ENCODE data around the gene KDM3B. TPM values are rescaled to one million over a fixed set of nuclear protein-coding genes. Genes with fewer than 3 reads are reported as not detected.

Gene KDM3B, protein sequence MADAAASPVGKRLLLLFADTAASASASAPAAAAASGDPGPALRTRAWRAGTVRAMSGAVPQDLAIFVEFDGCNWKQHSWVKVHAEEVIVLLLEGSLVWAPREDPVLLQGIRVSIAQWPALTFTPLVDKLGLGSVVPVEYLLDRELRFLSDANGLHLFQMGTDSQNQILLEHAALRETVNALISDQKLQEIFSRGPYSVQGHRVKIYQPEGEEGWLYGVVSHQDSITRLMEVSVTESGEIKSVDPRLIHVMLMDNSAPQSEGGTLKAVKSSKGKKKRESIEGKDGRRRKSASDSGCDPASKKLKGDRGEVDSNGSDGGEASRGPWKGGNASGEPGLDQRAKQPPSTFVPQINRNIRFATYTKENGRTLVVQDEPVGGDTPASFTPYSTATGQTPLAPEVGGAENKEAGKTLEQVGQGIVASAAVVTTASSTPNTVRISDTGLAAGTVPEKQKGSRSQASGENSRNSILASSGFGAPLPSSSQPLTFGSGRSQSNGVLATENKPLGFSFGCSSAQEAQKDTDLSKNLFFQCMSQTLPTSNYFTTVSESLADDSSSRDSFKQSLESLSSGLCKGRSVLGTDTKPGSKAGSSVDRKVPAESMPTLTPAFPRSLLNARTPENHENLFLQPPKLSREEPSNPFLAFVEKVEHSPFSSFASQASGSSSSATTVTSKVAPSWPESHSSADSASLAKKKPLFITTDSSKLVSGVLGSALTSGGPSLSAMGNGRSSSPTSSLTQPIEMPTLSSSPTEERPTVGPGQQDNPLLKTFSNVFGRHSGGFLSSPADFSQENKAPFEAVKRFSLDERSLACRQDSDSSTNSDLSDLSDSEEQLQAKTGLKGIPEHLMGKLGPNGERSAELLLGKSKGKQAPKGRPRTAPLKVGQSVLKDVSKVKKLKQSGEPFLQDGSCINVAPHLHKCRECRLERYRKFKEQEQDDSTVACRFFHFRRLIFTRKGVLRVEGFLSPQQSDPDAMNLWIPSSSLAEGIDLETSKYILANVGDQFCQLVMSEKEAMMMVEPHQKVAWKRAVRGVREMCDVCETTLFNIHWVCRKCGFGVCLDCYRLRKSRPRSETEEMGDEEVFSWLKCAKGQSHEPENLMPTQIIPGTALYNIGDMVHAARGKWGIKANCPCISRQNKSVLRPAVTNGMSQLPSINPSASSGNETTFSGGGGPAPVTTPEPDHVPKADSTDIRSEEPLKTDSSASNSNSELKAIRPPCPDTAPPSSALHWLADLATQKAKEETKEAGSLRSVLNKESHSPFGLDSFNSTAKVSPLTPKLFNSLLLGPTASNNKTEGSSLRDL (N-terminal part only)
- 86.6 and 90.3 TPM in 2 replicates for total RNA-seq (2014; rRNA removed; shearing (Covaris generic))
- 25.8 TPM in 2 replicates for polyA plus RNA-seq (2016; fragmentation: Nextera tagmentation; extraction: Ambion mirVana)
- long read RNA-seq, partial matches to known transcripts = 8 of 8 reads
- long read RNA-seq, other reads (novel, unspliced or antisense) = 0 of 8 reads

DNA sequence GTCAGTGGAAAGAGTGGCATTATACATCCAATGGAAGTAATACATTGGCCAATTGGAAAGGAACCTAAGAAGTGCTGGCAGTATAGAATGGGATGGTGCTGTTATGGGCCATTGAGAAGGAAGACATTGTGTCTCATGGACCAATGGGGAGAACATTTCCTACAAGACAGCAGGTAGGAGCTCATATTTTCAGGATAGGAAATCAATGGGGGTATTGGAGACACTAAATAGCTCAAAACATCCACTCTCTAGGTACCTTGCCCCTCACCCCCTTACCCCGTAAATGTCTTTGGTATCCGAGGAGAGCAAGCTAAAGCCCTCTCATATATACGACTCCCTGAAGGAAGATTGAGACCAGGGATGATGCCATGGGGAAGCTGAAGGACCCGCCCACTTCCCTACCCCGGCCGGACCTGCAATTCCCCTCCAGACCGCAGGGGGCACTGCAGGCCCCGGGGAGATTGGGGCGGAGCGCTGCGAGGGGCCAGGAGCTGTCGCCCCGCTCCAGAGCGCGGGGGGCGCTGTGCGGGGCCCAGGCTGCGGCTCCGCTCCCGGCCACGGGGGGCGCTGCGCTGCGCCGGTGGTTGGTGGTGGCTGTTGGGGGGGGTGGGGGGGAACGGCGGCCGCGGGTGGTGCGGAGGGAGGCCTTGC lies at the start of gene KDM3B:
KDM3B (plus strand) TSS at position 615 of the 651 bp plus-strand sequence. CDS start 111 bp downstream, outside the sequence.
- peaks cover 12% of the 10 kb centered on the region for H3K27me3 Mint-ChIP-seq (ENCODE audit: insufficient read depth, low read depth, poor library complexity)
- H3K27ac Mint-ChIP-seq = peak within 1 kb of the TSS; percentile 93
- H3K4me2 ChIP-seq = peak within 1 kb of the TSS; percentile 85
- peak within 1 kb of the TSS; percentile 91 for H3K4me3 Mint-ChIP-seq
- peak; percentile 33; the same call in 1 of the 2 replicates for TF ChIP-seq POLR2AphosphoS5 (IDR thresholded peaks at IDR 0.05; ENCODE audit: low read depth)
- peak; percentile 71 for TF ChIP-seq CREB1 (CRISPR knock-in tag; IDR thresholded peaks at IDR 0.05; ENCODE audit: low read depth)
- TF ChIP-seq, protein P1, sequence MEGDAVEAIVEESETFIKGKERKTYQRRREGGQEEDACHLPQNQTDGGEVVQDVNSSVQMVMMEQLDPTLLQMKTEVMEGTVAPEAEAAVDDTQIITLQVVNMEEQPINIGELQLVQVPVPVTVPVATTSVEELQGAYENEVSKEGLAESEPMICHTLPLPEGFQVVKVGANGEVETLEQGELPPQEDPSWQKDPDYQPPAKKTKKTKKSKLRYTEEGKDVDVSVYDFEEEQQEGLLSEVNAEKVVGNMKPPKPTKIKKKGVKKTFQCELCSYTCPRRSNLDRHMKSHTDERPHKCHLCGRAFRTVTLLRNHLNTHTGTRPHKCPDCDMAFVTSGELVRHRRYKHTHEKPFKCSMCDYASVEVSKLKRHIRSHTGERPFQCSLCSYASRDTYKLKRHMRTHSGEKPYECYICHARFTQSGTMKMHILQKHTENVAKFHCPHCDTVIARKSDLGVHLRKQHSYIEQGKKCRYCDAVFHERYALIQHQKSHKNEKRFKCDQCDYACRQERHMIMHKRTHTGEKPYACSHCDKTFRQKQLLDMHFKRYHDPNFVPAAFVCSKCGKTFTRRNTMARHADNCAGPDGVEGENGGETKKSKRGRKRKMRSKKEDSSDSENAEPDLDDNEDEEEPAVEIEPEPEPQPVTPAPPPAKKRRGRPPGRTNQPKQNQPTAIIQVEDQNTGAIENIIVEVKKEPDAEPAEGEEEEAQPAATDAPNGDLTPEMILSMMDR (conservative IDR thresholded peaks at IDR 0.05; ENCODE audit: low read depth in 2 of 2) = peak; percentile 85 to 96
- no peak for TF ChIP-seq EZH2 (IDR thresholded peaks at IDR 0.05; ENCODE audit: low read depth, unreplicated experiment)
- TF ChIP-seq, protein P2, sequence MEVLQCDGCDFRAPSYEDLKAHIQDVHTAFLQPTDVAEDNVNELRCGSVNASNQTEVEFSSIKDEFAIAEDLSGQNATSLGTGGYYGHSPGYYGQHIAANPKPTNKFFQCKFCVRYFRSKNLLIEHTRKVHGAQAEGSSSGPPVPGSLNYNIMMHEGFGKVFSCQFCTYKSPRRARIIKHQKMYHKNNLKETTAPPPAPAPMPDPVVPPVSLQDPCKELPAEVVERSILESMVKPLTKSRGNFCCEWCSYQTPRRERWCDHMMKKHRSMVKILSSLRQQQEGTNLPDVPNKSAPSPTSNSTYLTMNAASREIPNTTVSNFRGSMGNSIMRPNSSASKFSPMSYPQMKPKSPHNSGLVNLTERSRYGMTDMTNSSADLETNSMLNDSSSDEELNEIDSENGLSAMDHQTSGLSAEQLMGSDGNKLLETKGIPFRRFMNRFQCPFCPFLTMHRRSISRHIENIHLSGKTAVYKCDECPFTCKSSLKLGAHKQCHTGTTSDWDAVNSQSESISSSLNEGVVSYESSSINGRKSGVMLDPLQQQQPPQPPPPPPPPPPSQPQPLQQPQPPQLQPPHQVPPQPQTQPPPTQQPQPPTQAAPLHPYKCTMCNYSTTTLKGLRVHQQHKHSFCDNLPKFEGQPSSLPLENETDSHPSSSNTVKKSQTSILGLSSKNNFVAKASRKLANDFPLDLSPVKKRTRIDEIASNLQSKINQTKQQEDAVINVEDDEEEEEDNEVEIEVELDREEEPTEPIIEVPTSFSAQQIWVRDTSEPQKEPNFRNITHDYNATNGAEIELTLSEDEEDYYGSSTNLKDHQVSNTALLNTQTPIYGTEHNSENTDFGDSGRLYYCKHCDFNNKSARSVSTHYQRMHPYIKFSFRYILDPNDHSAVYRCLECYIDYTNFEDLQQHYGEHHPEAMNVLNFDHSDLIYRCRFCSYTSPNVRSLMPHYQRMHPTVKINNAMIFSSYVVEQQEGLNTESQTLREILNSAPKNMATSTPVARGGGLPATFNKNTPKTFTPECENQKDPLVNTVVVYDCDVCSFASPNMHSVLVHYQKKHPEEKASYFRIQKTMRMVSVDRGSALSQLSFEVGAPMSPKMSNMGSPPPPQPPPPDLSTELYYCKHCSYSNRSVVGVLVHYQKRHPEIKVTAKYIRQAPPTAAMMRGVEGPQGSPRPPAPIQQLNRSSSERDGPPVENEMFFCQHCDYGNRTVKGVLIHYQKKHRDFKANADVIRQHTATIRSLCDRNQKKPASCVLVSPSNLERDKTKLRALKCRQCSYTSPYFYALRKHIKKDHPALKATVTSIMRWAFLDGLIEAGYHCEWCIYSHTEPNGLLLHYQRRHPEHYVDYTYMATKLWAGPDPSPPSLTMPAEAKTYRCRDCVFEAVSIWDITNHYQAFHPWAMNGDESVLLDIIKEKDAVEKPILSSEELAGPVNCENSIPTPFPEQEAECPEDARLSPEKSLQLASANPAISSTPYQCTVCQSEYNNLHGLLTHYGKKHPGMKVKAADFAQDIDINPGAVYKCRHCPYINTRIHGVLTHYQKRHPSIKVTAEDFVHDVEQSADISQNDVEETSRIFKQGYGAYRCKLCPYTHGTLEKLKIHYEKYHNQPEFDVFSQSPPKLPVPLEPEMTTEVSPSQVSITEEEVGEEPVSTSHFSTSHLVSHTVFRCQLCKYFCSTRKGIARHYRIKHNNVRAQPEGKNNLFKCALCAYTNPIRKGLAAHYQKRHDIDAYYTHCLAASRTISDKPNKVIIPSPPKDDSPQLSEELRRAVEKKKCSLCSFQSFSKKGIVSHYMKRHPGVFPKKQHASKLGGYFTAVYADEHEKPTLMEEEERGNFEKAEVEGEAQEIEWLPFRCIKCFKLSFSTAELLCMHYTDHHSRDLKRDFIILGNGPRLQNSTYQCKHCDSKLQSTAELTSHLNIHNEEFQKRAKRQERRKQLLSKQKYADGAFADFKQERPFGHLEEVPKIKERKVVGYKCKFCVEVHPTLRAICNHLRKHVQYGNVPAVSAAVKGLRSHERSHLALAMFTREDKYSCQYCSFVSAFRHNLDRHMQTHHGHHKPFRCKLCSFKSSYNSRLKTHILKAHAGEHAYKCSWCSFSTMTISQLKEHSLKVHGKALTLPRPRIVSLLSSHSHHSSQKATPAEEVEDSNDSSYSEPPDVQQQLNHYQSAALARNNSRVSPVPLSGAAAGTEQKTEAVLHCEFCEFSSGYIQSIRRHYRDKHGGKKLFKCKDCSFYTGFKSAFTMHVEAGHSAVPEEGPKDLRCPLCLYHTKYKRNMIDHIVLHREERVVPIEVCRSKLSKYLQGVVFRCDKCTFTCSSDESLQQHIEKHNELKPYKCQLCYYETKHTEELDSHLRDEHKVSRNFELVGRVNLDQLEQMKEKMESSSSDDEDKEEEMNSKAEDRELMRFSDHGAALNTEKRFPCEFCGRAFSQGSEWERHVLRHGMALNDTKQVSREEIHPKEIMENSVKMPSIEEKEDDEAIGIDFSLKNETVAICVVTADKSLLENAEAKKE (CRISPR knock-in tag; IDR thresholded peaks at IDR 0.05) = peak; percentile 48
- TF ChIP-seq NANOG (IDR thresholded peaks at IDR 0.05; ENCODE audit: borderline replicate concordance) = no peak
- TF ChIP-seq, protein P3, sequence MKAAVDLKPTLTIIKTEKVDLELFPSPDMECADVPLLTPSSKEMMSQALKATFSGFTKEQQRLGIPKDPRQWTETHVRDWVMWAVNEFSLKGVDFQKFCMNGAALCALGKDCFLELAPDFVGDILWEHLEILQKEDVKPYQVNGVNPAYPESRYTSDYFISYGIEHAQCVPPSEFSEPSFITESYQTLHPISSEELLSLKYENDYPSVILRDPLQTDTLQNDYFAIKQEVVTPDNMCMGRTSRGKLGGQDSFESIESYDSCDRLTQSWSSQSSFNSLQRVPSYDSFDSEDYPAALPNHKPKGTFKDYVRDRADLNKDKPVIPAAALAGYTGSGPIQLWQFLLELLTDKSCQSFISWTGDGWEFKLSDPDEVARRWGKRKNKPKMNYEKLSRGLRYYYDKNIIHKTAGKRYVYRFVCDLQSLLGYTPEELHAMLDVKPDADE (IDR thresholded peaks at IDR 0.05) = no peak
- TF ChIP-seq ZNF114 (CRISPR knock-in tag; IDR thresholded peaks at IDR 0.05) = peak; percentile 70; the same call in 1 of the 2 replicates
- TF ChIP-seq JUNB (IDR thresholded peaks at IDR 0.05; ENCODE audit: unreplicated experiment) = no peak
- no peaks in the 10 kb centered on the region; the same call in 1 of the 2 replicates for H3F3A ChIP-seq (replicated peaks; ENCODE audit: low read depth)
- DNase-seq (ENCODE audit: low spot score) (peak; percentile 84), ATAC-seq (peak; percentile 63)
- peaks cover 39% of the 10 kb centered on the region for H3K36me3 Mint-ChIP-seq (ENCODE audit: low read depth)
- H4K20me1 ChIP-seq (replicated peaks; ENCODE audit: insufficient read depth) = 0 out of 2 replicates have a peak, but pooled peaks cover 7% of the 10 kb centered on the region
- no peaks in the 10 kb centered on the region; the same call in 1 of the 2 replicates for H3K9me2 ChIP-seq (ENCODE audit: insufficient read depth)
- H2AFZ ChIP-seq = peak within 1 kb of the TSS; percentile 64
- no peaks in the 10 kb centered on the region; the same call in 2 of the 3 replicates for H3K9me3 Mint-ChIP-seq
- H3K4me3 ChIP-seq = peak within 1 kb of the TSS; percentile 94
- peaks cover 24% of the 10 kb centered on the region for H3K4me1 Mint-ChIP-seq
- peaks cover under 1% of the 10 kb centered on the region; the same call in 1 of the 2 replicates for H3K36me3 ChIP-seq (ENCODE audit: insufficient read depth)
- peak within 1 kb of the TSS; percentile 97 for H3K27ac ChIP-seq (ENCODE audit: low read depth)
- peaks cover 11% of the 10 kb centered on the region; the same call in 1 of the 2 replicates for H3K4me1 ChIP-seq (ENCODE audit: insufficient read depth)
- H3K27me3 ChIP-seq (ENCODE audit: insufficient read depth) = no peaks in the 10 kb centered on the region
- peaks cover 39% of the 10 kb centered on the region for H3K79me2 ChIP-seq (replicated peaks; ENCODE audit: insufficient read depth)

Measured in GM23338 (cell line).